GM19467 (cell line): ENCODE measurements around the gene OR2T8.

Experiments
- ATAC-seq: cut with Tn5 transposase; IDR thresholded peaks from one replicate; pipeline ENCODE4 v1.9.1; 2021; ENCODE audit warnings: mild to moderate bottlenecking, moderate library complexity; ENCODE audit not compliant: unreplicated experiment

The OR2T8 gene

GRCh38 chr1:247953408-247953807 is 33.4 kb downstream of the OR2T8 start:
- no peak for ATAC-seq

- no peak for ATAC-seq
Measured at GRCh38 chr1:247961791-247962190, 41.7 kb downstream of the OR2T8 start.

GRCh38 chr1:247962911-247963588 is 43.0 kb downstream of the OR2T8 start:
- no peak for ATAC-seq

- no peak for ATAC-seq
Measured at GRCh38 chr1:247964933-247965332, 44.9 kb downstream of the OR2T8 start, which contains the start of gene OR2AK2. Gene OR2AK2 (plus strand): TSS chr1:247965233. CDS start chr1:247965377, 144 bp downstream.

GRCh38 chr1:247966532-247967204 is 46.6 kb downstream of the OR2T8 start:
- ATAC-seq, result peak; percentile 59
